ENCODE results near the gene NCOA7.
"Not testable (repeated sequence)": the region's sequence is repeated elsewhere in the genome, so short reads cannot be mapped to it uniquely, and the experiment has no call there.

Gene NCOA7

GRCh38 chr6:125759184-125759902 is 31.4 kb upstream of the NCOA7 start:
- DNase-seq: no peak

- DNase-seq: no peak
Observed at GRCh38 chr6:125759959-125760457, 30.8 kb upstream of the NCOA7 start.

GRCh38 chr6:125764121-125764671 is 26.6 kb upstream of the NCOA7 start:
- DNase-seq: no peak

DNA sequence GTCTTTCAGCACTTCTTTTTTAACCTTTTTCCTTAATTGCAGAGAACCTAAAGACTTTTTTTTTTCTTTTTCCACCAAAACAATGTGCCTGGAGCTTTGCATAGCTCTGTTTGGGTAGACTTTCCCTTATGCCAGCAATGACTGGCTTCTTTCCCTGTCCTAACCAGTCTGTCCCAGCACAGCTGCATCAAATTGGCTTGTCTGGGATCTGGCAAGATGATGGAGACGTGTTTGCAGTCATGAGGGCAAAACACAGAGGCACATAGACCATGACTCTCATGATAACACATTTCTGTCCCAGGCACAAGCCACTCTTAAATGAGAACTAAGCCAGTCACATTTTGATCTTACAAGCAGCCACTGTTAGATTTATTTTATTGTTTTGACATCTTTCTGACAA is 24.8 kb upstream of the NCOA7 start:
- DNase-seq: no peak

DNA sequence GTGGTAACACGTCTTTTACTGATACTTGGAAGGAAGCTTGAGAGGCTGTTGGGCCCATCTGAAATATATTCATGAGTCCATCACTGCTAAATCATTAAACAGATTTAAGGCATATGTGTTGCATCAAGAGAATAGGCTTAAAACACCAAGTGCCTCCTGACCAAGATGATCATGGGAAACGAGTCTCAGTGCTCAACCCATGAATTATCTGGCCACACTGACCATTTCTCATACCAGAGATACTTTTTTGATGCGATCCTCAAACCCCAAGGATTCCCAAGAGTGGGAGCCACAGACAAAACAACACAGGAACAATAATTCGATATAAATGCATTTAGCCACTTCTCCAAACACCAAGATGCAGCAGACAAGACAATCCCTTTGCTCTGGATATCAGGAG is 24.1 kb upstream of the NCOA7 start:
- no peak for DNase-seq

- no peak for DNase-seq
Observed at GRCh38 chr6:125769147-125769783, 21.5 kb upstream of the NCOA7 start.

GRCh38 chr6:125773387-125774341 is 17.1 kb upstream of the NCOA7 start:
- DNase-seq: peak; percentile 44

GRCh38 chr6:125776107-125776826 is 14.5 kb upstream of the NCOA7 start:
- not testable (repeated sequence) for DNase-seq

DNA sequence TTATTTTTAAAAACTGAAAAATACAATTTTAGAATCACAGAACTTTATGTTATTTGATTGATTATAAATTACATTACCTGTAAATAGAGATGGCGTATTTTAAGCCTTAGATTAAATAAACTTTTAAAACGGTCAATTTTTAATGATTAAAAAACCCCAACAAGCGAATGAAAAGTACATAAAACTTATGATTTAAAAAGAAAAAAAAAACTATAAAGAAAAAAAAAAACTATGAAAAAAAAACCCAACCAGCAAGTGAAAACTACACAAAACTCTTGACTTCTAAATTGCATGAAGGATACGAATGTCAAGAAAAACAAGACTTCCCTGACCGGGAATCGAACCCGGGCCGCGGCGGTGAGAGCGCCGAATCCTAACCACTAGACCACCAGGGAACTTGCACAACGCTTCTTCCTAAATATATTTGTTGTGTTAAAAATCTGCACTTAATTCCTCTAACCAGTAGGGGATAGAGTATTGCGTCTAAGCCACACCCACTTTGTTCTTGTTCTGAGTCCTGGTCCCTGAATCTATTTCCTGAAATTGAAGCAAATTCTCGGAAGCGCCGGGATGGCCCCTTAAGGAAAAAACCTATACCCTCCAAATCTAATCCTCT is 10.7 kb upstream of the NCOA7 start:
- peak; percentile 92 for DNase-seq

DNA sequence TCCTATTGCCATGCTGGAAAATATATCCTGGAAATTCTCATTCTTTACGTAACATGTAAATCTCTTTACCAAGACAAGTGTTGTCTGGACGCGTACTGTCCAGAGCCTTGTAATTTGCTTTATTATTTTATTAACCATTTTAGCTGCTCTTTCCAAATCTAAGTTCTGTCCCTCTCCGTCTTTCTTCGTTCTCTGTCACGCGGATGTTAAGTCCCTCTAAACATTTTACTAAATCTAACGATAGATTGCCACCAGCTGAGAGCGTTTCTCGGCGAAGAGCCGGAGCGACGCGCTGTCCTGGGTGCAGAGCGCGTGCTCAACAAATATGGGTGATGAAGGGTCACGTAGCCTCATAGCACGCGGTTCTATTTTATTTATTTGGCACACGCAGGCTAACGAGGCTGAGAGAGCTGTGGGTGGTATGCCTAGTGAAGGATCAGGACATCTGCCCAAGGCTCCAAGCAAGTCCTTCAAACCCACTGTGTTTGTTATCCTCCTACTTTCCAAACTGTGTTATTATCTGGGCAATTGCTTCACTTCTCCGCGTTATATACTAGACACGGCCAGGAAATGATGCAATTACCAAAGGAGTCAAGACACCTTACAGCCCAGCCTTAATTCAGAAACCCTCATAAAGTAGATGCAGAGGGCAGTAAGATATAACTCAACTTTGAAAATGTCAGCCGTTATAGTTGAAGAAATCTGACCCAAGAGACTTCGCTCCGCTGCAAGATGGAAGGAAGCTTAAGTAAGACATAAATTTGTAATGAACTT is 10.0 kb upstream of the NCOA7 start:
- DNase-seq: peak; percentile 80

DNA sequence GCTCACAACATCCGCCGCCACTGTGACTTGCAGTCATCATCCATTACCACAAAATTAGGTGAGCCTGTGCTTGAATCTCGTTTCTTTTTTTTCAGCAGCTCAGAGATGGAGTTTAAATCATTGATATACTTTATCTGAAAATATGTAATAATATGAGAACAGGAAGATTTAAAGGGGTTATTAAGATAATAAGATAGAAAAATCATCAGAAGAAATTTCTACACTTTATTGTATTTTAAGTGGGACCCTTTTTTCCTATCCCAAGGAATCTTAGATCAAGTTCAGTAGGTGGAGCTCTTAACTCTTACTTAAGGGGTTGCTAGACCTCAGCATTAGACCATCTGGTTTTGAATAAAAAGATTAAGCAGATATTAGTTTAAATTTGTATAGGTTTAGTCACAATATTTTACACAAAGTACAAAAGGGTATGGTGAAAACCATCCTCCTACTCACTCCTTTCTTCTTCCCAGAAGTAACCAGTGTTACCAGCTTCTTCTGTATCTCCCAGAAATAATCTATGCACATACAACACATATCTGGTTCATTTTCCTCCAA is 9.4 kb upstream of the NCOA7 start:
- DNase-seq: peak; percentile 31

DNA sequence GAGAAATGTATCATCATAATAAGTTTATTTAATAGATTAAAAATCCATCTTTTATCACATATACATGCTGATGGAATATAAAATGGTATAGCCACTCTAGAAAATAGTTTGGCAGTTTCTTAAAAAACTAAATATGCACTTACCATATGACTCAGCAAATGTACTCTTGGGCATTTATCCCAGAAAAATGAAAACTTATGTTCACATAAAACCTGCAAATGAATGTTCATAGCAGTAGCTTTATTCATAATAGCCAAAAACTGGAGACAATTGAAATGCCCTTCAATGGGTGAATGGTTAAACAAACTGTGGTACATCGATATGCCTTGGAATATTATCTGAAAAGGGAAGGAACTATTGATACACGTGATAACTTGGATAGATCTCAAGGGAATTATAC is 6.4 kb upstream of the NCOA7 start:
- DNase-seq: peak; percentile 51

DNA sequence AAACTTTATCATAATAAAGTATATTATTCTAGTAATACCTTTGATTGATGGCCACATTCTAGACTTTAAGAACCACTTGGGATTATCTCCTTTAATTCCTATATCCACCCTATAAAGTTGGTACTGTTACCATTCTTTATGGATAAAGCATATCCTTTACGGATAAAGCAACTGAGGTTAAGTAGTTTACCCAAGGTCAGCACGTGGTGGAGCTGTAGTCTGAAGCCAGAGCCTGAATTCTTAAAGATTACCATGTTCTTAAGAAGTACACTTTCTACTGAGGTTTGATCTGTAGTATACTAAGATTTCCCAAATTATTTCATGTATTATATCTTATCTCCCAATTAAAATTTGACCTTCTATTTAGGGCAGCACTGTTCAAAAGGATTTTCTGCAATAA is 3.0 kb upstream of the NCOA7 start:
- no peak for DNase-seq

DNA sequence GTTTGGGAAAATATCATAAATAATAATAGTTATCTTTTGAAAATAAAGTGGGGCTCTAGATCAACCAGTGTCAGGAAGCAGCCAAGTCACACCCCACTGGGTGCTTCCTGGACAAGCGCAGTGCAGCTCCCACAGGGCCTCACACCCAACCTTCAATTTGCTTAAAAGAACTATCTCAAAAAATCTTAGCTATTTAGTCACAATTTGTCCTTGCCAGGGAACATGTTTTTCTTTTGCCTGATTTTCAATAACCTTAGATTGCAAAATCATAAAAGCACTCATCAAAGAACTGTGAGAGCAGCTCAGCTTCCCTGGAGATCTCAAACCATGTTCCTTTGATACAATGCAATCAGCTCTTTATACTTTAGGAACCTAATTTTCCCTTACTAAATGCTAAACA is 1.6 kb upstream of the NCOA7 start:
- no peak for DNase-seq

DNA sequence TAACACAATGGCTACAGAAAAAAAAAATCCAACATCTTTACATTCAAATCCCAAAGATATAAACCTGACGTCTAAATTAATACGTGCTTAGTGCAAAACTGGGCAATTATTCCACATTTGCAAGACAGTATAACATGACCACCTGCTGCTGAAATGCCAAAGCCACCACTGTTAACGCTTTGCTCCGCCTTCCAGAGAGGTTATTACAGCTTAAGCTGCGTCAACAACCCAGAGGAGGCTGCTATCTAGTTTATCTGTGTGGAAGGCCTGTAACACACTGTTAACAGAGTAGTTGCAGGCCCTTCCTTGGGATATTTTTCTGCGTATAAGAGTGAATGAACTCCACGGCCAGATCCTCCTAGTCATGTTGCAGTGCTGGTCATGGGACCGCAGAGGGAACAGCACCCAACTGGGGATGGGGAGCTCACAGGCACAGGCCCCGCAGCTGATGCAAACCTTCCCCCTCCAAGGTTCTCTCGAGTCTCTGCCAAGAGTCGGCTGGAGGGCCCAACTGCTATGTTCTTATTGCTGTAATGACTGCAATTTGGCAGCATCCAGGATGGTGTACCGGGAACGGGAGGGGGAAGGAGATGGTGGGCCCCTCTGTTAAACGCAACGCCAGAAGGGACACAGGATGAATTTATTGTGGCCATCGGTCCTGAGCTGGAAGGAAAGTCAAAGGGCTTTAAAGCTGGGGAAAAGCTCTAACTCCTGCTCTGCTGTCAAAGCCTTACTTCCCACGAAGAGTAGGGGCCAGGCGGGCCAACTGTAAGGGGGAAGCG is 993 bp upstream of the NCOA7 start:
- DNase-seq: peak; percentile 34

DNA sequence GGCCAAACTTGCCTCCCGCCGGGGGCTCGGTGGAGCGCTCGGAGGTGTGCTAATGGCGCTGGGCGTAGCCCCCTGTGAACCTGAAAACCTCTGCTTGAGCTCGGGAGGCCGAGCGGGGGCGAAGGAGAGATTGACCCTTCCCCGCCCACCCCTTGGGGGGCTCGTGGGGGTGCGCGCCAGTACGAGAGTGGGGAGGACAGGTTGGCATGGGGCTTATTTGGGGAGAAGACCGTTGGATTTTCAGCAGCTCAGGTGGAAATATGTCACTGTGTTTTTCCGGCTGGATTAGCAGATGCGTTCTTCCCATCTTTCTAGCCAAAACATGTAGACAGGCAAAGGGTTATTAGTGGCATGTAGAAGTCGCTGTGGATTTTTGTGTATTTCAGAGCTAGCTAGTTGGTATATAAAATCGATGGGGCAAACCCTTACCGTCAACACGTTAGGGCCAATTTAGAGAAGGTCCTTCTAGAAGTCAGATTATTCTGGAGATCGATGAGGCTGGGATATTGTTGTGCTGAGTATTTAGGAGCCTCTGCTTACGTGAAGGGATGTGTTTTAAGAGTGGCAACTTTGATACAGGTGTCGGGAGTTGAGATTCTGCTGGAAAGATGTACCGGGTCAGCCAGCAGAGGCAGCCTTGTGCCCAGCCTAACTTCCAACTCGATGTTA is 525 bp downstream of the NCOA7 start:
- peak; percentile 51 for DNase-seq

DNA sequence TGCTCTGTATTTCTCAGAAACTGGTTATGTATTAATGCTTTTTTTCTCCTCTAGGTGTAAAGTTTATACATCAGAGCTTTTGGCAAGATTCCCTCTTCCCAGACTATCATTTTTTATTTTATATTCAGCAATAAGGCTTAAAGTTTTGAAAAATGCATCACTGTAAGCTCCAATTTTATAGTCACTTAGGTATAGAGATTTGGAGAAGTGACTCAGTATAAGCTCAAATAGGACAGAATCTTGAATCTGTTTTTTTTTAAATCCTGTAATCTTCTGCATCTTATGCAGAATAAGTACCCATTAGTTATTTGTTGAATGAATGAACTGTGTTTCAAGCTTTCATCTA is 1.0 kb downstream of the NCOA7 start:
- no peak for DNase-seq

DNA sequence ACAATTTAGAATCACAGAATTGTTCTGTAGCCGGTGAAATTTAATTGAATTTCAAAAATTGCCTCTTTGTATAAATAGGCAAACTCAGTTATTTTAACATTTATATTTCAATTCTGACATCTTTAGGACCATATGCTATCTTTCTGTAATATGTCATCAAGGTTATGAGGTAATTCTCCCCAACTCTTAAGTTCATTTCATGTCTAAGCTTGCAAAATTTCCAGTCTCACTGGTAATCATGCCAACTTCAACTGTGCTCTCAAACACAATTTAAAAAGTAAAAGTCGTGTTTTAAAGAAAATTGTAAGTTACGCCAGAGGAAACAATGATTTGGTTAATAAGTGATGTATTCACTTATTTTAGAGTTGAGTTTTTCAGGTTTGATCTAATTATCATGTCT is 1.4 kb downstream of the NCOA7 start:
- DNase-seq: no peak

DNA sequence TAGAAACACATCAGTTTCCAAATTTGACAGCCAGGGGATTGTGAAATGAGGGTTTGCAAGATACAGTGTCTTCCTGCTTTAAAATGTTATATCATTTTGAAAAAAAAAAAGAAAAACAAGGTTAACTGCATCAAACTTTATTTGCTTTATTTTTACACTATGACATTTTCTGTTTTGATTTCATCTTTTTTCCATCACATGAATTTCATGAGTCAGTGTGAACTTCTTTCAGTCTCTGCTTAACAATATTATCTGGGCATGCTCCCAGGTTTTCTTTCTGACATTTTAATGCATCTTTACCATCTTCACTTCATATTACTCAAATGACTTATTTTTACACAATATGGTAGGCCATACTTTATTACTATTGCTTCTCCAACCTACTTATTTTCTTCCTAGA is 1.9 kb downstream of the NCOA7 start:
- DNase-seq: peak; percentile 45

DNA sequence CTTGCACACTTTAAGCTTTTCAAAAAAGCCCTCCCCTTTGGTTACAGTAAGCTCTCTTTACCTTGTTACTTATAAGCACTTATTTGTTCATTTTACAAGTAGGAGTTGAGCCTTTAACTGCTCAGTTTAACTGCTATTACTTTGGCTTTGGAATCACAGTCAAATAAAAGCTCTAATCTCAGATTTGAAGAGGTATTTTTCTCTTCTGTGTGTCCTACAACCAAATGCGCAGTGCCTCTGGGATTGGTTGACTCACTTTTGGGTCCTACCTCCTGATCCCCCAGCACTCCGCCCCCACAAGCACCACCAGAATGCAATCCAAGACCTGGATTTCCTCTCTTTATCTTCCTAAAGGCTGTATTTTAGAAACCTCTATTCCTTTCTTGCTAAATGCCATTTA is 2.5 kb downstream of the NCOA7 start:
- DNase-seq: no peak
